GM19395 (cell line): ENCODE results near the gene DEF6.

Source experiments
- ATAC-seq: cut with Tn5 transposase; IDR thresholded peaks from one replicate; pipeline ENCODE4 v1.9.1; 2021; ENCODE audit warnings: mild to moderate bottlenecking, moderate library complexity; ENCODE audit not compliant: unreplicated experiment

The DEF6 gene

DNA sequence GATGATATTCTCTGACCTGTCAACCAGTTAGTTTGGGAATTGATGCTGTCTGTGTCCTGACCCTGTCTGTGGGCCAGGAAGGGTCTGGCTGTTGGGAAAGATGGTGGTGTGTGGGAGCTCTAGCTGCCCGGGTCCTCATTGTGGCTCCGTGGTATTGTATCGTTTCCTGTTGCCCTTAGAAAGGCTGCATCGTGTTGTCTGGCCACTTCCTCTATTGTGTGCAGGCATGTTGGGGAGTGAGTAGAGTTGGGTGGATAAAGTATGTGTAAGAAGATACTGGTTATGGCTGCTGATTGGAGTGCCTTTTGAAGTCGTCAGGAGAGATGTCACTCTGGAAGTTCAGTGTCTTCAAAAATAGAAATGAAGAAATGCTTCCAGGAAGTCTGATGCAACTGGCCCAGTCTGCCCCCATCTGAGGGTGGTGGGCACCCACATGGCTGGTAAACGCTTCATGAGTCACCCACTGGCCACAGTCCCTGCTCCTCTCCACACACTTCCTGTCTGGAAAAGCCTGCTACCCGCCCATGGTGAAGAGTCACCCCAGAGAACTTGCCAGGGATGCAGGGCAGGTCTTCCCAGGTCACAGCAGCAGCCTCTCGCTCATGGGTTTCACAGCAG, 72.6 kb downstream of the DEF6 start:
- ATAC-seq, result peak; percentile 64

DNA sequence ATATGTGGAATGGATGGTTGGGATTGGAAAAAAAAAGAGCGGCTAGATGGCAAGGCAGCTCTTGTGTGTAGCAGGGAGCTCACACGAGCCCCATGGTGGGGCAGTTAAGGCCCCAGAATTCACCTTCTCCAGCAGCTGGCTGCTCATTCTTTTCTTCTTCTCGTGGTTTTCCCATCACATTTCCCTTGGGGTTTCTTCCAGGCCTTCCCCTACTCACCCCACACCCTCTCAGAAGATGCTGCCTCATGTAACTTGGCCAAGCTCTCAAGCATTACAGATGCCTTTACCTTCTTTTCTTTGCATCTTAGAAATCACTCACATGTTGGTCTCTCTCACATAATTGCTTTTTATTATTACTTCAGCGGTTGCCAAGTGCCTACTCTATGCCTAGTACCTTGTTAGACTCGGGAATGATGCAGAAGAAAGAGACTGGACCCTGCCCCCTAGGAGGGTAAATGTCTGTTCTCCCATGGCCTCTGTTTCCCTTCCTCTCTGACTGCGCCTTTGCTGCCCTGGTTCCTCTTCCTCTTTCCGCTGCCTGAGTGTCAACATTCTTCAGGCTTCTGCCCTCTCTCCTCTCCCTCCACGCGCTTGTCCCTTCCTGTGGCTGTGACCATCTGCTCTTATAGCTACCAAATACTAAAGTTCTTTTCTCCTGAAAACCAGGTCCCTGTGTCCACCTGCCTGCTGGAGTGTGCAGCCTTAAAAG, 73.3 kb downstream of the DEF6 start:
- no peak for ATAC-seq
